HEK293 (cell line): Measurements from ENCODE around the gene PYY.

ENCODE experiments used
- CTCF ChIP-seq: fragments of 450-650 bp; formaldehyde crosslinking; IDR thresholded peaks from 2 replicates; pipeline ENCODE4 v1.5.1; 2016; ENCODE audit warnings: missing biosample characterization, missing genetic modification characterization
- HIC1 ChIP-seq: fragments of 450-650 bp; formaldehyde crosslinking; IDR thresholded peaks from 2 replicates; pipeline ENCODE4 v1.5.1; 2016; ENCODE audit warnings: missing biosample characterization, missing genetic modification characterization
- ZBTB44 ChIP-seq: fragments of 450-650 bp; IDR thresholded peaks from 2 replicates; pipeline ENCODE4 v1.5.1; 2018; ENCODE audit warnings: missing biosample characterization, mild to moderate bottlenecking, missing genetic modification characterization
- ZNF174 ChIP-seq: fragments of 450-650 bp; formaldehyde crosslinking; IDR thresholded peaks from 2 replicates; pipeline ENCODE4 v1.5.0; 2017; ENCODE audit warnings: missing biosample characterization, mild to moderate bottlenecking, missing genetic modification characterization
- ZNF292 ChIP-seq: fragments of 450-650 bp; formaldehyde crosslinking; IDR thresholded peaks from 2 replicates; pipeline ENCODE4 v1.5.1; 2016; ENCODE audit warnings: low read depth, missing biosample characterization, missing genetic modification characterization, borderline replicate concordance
- ZNF560 ChIP-seq: fragments of 450-650 bp; formaldehyde crosslinking; IDR thresholded peaks from 2 replicates; pipeline ENCODE4 v1.5.1; 2017; ENCODE audit warnings: missing biosample characterization, missing genetic modification characterization, borderline replicate concordance
- ZNF670 ChIP-seq: fragments of 450-650 bp; formaldehyde crosslinking; IDR thresholded peaks from 2 replicates; pipeline ENCODE4 v1.5.1; 2016; ENCODE audit warnings: missing biosample characterization, missing genetic modification characterization, low read depth
- ZNF776 ChIP-seq: fragments of 450-650 bp; formaldehyde crosslinking; IDR thresholded peaks from 2 replicates; pipeline ENCODE4 v1.5.0; 2017; ENCODE audit warnings: missing biosample characterization, missing genetic modification characterization, borderline replicate concordance

- TF ChIP-seq ZNF560 (tag by site-specific recombination) (no peak), ZNF670 (tag by site-specific recombination) (no peak), ZBTB44 (tag by site-specific recombination) (no peak), CTCF (tag by site-specific recombination) (peak; percentile 37; the same call in 1 of the 2 replicates), ZNF174 (tag by site-specific recombination) (no peak), ZNF292 (no peak), ZNF776 (no peak), HIC1 (no peak)
Measured at GRCh38 chr17:43949781-43950180, 4.0 kb downstream of the PYY start.
